ENCODE data around the gene NCOA7.

DNA sequence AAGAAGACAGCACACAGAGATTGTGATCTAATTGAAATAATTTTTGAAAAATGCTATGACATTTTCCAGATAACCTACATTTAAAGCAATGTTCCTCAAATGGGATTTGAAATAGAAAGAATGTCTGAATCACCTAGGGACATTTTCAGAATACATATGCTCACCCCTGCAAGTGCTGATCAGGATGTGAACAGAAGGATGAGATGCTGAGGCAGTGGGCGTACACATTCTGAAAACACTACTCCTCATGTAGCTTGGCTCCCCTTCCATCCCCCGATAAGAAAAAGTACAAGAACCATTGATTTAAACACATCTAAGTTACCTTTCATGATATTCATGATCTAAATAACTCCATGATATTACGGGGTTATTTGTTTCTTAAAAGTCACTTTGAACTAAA lies 136.0 kb downstream of the NCOA7 start:
- TF ChIP-seq, protein P1, sequence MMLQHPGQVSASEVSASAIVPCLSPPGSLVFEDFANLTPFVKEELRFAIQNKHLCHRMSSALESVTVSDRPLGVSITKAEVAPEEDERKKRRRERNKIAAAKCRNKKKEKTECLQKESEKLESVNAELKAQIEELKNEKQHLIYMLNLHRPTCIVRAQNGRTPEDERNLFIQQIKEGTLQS (IDR thresholded peaks at IDR 0.05) = no peak
- TF ChIP-seq CTCF (IDR thresholded peaks at IDR 0.05; ENCODE audit: low read depth, low read length, missing input control) (no peak), RXRA (IDR thresholded peaks at IDR 0.05) (no peak), GABPA (IDR thresholded peaks at IDR 0.05 in 1 of 2, conservative IDR thresholded peaks at IDR 0.05 in 1 of 2) (no peak), HNF4G (IDR thresholded peaks at IDR 0.05) (no peak)
- TF ChIP-seq, protein P2, sequence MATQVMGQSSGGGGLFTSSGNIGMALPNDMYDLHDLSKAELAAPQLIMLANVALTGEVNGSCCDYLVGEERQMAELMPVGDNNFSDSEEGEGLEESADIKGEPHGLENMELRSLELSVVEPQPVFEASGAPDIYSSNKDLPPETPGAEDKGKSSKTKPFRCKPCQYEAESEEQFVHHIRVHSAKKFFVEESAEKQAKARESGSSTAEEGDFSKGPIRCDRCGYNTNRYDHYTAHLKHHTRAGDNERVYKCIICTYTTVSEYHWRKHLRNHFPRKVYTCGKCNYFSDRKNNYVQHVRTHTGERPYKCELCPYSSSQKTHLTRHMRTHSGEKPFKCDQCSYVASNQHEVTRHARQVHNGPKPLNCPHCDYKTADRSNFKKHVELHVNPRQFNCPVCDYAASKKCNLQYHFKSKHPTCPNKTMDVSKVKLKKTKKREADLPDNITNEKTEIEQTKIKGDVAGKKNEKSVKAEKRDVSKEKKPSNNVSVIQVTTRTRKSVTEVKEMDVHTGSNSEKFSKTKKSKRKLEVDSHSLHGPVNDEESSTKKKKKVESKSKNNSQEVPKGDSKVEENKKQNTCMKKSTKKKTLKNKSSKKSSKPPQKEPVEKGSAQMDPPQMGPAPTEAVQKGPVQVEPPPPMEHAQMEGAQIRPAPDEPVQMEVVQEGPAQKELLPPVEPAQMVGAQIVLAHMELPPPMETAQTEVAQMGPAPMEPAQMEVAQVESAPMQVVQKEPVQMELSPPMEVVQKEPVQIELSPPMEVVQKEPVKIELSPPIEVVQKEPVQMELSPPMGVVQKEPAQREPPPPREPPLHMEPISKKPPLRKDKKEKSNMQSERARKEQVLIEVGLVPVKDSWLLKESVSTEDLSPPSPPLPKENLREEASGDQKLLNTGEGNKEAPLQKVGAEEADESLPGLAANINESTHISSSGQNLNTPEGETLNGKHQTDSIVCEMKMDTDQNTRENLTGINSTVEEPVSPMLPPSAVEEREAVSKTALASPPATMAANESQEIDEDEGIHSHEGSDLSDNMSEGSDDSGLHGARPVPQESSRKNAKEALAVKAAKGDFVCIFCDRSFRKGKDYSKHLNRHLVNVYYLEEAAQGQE (IDR thresholded peaks at IDR 0.05) = no peak
- TF ChIP-seq, protein P3, sequence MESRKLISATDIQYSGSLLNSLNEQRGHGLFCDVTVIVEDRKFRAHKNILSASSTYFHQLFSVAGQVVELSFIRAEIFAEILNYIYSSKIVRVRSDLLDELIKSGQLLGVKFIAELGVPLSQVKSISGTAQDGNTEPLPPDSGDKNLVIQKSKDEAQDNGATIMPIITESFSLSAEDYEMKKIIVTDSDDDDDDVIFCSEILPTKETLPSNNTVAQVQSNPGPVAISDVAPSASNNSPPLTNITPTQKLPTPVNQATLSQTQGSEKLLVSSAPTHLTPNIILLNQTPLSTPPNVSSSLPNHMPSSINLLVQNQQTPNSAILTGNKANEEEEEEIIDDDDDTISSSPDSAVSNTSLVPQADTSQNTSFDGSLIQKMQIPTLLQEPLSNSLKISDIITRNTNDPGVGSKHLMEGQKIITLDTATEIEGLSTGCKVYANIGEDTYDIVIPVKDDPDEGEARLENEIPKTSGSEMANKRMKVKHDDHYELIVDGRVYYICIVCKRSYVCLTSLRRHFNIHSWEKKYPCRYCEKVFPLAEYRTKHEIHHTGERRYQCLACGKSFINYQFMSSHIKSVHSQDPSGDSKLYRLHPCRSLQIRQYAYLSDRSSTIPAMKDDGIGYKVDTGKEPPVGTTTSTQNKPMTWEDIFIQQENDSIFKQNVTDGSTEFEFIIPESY (IDR thresholded peaks at IDR 0.05) = no peak

All from liver (tissue), 3 donors.